Stimulated activated CD8-positive, alpha-beta memory T cell treated with anti-CD3 and anti-CD28 coated beads, Interleukin-15, amount 100 ng/mL, for 1 hour (primary cell): ENCODE measurements around the gene IL1F10.

ENCODE experiments used
- DNase-seq: peaks from one replicate; pipeline ENCODE4 v3.0.0-alpha.2; 2020; ENCODE audit warnings: low read depth

IL1F10 gene, protein sequence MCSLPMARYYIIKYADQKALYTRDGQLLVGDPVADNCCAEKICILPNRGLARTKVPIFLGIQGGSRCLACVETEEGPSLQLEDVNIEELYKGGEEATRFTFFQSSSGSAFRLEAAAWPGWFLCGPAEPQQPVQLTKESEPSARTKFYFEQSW

DNA sequence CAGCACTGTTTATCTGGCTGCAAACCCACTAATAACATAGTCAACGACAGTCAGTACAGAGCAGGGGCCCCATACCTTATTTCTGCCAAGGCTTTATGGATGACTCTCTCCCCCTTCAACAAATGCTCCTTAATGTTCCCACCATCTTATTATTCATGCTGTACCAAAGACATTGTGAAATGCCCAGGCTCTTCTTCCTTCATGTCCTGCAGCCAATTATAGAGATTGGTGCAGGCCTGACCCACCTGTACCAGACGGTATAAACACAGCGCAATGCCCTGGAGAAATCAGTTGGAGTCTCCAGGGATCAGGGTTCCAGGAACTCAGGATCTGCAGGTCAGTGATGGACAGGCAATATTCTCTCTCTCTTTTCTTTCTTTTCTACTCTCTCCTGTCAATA, at the start of gene IL1F10:
Gene IL1F10, plus strand, starts transcription at position 290 of the 400 bp plus-strand sequence. CDS start 4,769 bp downstream, outside the sequence.
- no peak for DNase-seq

DNA sequence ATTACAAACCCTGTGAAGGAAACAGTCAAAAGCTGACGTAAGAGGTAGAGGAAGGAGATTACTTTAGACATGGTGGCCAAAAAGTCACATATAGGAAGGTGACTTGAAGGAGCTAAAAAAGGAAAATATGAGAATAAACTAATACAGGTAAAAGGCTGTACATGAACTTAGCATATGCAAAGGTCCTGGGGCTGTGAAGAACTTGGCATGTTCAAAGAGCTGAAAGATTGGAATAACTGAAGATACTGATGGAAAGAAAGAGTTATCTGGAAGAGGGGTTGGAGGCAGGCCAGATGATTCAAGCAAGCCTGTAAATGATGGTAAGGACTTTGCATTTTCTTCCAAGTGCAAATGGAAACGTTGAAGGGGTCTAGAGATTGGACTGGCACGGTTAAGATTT, 49.3 kb upstream of the IL1F10 start:
- no peak for DNase-seq

DNA sequence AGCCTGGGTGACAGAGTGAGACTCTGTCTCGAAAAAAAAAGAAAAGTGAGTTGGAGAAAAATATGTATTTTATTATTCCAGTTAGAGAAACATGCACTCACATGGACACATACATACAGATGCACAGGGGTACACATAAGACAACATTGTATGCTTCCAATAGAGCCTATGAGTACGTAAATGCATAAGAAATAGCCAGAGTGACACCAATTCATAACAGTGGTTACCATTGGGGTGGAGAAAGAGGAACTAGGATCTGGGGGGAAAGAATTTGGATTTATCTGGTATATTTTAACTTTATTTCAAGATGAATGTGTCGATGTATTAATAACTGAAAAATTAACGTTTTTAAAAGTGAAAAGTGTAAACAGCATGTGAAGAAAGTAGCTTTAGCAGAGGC, 46.5 kb upstream of the IL1F10 start:
- DNase-seq = no peak

DNA sequence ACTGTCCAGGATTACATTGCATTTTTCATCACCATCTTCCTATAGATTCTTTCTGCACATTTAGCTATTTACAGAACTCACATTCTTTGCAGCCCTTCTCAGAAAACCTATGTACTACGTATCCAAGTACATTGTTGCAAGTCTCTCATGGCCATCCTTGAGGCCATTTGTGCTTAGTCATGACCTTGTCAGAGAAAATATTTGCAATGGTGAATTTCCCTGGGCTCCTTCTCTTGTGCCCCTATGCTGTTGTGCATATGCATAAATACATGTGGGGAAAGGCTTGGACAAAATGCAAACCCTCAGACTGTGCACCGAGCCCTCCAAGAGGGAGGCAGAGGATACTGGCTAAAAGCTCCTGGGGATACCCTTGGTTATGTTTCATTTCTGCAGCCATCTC, 43.0 kb upstream of the IL1F10 start:
- DNase-seq = no peak

DNA sequence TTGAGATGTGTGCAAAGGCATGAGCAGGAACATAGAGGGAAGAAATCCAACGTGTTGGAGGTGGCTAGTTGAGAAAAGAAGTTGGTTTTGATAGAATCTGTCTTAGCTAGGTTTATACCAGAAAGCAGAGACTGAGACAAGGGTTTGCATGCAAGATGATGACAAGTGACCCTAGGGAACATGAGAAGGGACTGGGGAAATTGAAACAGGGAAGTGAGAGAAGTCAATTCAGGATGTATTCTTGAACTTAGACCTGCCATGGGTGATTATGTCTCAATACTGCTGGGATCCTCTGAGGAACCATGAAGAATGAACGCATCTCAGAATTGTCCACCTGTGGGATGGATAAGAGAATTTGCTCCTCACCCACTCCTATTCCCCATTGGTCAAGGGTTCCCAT, 42.0 kb upstream of the IL1F10 start:
- DNase-seq = no peak

DNA sequence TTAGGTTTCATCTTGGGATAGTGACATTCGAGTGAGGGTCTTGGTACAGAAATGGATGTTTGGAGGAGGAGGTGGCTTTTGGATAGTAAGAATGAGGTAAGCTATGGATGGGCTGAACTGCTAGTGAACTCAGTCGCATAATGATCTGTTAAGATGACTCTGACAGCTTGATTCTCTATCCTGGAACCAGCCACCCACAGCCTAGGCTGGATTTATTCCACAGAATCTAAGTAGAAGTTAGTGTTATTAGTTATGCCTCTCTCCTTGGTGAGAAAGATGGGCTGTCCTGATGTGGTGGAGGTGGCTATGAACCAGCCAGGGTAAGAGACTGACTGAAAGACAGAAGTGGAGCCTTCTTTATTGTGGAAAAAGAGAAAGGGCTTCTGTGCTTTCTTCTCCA, 40.1 kb upstream of the IL1F10 start:
- no peak for DNase-seq

DNA sequence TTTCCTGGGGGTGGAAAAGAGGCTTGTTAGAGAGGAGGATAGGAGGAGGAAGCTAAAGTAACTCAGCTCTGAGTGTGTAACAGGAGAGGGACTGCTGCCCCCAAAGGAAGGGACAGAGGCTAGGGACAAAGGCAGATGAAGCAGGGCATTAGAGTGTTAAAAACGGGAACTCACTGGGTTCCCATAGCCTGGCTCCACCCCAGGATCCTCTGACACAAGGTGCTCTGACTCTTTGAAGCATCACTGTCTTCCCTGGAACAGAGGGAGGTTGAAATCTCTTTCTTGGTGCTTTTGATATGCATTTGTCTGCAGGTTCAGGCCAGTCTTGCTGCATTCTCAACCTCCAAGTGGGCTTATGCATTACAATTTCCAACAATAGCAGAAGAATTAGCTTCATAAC, 39.7 kb upstream of the IL1F10 start:
- no peak for DNase-seq

DNA sequence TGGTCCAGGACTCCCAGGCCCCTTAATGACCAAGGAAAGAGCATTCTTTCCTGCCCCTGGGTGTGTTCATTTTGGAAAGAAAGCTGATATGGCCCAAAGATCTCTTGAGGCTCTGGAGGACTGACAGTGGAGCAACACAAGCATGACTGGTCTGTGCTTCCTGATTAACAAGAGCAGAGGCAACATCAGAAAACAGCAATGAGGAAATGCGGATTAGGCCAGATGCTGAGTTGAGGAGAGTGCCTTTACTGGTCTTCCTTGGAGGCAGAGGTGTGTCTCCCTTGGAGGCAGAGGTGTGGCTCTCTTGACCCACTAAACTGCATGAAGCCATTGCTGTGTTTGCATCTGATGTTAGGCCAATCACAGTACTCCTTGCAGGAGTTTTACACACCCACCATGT, 35.0 kb upstream of the IL1F10 start:
- no peak for DNase-seq

DNA sequence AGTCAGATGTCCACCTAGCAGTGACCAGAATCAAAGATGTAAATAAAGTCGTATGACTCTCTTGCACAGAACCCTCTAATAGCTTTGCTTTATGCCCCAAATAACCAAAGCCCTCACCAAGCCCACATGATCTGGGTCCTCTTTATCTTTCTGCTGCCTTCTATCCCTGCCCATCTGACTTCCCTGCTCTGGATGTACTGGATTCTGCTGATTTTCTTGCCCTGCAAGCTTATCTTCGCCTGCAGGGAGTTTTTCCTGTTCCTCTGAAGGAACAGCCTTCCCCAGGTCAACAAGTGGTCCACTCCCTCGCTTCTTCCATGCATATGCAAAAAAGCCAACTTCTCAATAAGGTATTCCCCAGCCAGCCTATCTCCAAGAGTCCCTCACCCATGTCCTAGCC, 33.8 kb upstream of the IL1F10 start:
- no peak for DNase-seq

DNA sequence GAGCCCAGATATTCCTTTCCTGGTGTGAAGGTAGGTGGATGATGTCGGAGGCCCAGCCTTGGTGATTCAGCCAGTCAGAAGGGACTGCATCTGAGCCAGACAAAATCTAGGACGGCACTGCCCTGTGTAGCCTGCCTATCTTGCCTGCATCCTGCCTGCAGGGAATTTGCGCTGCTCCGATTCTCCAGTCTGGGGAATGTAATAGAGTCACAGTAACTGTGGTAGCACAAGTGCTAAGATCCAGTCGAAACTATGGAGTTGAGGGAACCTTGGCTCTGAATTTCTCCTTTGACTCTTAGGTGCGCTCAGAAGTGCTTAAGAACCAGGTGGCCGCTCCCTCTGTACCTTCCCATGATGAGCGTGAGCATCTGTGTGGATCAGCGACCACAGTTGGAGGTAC, 31.0 kb upstream of the IL1F10 start:
- DNase-seq = no peak

DNA sequence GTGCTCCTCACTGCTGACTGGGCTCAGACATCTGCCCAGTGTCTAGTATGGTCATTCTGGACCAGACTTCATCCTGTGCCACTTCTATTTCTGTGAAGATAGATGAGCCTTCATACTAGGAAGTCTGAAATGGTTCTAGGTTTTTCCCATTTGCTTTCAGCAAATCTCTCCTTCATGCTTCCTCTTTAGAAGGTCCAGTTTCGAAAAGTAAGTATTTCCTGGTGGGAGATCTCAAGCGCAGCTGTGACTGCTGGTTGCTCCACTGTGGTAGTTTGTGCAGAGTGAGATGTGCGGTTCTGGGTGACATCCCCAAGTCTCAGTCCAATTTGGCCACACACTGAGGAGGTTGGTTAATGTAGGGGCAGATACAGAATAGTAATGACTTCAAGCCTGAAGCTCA, 29.5 kb upstream of the IL1F10 start:
- no peak for DNase-seq

DNA sequence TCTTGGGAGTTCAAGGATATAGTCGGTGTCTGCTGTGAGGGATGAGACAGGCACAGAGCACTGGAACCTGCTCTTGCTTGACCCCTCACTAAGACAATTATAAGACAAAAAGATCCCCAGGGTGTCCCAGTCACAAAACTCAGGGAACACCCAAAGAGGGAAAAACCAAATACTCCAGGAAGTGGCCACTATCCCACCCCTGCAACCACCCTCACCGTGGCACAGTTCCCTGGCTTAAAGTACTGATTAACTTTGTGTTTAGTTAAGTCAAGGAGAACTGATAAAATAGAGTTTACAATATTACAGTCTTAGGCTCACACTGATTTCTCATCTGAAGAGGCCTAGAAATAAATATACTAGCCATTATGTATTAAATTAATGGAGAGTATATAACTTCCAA, 28.6 kb upstream of the IL1F10 start:
- no peak for DNase-seq

DNA sequence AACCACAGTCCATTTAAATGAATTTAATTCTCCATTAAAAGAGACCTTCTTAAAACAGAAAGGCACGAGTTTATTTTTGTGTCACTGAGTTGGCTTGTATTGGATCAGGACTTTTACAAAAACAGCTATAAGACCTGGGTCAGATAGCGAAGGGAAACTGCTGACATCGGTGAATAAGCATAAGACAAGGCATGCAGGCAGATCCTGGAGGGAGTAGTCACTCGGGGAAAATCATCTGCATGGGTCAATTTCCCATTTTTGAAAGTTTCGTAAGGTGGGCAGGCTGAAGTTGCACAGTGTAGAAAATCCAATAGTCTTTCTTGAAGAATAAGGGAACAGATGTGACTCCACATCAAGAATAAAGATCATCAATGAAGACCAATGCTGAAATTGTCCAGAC, 28.1 kb upstream of the IL1F10 start:
- DNase-seq = no peak

DNA sequence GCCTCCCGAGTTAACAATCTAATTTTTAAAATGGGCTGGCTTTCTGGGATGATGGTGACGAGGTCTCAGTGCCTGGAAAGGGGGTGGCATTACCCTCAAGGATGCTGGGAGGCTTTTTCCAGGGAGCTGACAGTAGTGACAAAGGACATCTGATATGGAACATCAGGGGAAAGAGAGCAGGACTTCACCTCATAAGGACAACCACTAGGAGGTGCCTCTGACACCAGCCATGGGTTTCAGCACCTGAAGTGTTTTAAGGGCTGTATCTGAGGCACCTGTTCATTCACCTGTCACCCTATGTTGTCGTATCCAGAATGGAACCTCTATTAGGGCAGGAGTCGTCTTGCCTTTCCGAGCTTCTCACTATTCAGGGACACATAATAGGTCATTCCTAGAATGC, 25.9 kb upstream of the IL1F10 start:
- no peak for DNase-seq

DNA sequence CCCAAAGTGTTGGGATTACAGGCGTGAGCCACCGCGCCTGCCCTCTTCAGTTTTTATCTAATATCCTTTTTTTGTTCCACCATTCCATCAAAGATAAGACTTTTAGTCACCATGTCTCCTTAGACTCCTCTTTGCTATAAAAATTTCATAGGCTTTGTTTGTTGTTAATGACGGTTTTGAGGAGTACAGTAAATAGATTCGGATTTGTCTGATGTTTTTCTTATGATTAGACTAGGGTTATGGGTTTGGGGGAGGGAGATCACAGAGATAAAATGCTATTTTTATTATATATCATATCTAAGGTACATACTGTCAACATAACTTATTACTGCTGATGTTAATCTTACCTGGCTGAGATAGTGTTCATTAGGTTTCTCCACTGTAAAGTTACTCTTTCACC, 21.3 kb upstream of the IL1F10 start:
- no peak for DNase-seq

DNA sequence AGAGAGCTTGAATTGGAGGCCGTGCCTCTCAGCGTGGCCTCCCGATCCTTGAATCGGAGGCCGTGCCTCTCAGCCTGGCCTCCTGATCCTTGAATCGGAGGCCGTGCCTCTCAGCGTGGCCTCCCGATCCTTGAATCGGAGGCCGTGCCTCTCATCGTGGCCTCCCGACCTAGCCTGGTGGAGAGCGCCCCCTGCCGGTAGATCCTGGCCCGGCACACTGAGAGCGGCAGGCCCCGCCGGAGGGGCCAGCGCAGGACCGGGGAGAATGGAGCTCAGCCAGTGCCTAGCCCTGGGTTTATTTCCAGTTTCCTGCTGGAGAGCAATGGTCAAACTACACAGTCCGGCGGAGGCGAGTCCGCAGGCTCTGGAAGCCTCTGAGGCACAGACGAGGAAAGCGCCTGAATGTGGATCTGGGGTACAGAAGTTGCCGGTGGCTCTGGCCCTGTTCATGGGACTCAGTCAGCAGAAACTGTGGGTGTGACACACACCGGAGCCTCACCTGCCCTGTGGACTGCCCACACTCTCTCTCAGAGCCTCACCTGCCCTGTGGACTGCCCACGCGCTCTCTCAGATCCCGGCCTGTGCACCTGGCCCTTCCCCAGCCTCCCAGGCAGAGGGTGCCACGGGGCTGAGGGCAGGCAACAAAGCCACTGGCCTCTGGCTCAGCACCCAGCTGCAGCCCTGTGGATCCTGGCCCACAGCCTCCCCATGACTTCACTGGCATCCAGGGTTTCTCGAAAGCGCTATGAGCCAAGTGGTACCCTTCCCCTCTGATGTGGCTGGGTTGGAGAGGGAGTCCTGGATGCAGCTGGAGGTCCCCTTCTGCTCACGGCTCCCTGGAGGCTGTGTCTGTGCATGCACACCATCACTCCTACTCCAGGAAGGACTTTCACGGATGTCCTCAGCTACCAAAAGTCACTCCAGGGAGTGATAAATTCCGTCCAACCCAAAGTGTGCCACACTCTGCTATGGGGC, 16.6 kb upstream of the IL1F10 start:
- no peak for DNase-seq

DNA sequence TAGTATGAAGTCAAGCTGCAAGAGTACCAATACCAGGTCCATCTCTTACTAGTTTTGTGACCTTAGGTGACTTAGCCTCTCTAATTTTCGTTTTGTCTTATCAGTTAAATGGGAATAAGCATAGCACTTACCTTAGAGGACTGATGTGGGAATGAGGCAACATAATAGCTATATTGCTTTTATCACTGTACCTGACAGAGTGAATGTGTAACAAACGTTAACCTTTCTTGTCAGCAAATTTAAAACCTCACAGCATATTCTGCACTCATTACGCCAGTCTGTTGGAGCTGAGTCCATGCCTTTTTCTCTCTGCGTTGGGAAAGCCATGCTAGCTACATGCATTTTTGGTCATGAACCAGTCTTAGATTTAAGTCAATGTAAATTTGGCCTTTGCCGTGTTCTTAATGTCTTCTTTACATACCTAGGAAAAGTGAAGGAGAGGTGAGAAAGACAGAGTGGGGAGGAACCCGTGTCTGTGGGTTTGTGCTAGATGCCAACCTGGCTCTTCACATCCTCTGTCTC, 15.3 kb upstream of the IL1F10 start, which contains the start of gene IL36B:
Gene IL36B, minus strand, starts transcription at position 472 of the 522 bp plus-strand sequence.
- no peak for DNase-seq

DNA sequence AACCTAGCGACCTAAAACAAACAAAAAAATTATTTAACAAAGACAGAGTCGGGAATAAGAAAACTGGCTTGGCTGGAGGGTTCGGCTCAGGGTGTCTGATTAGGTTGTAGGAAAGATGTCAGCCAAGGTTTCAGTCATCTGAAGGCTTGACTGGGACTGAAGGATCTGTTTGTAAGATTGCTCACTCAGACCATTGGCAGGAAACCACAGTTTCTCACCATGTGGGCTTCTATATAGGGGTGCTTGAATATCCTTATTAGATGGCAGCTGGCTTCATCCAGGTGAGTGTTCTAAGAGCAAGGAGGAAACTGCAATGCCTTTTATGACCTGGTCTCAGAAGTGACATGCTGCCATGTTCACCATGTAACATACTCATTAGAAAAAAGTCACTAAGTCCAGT, 14.1 kb upstream of the IL1F10 start:
- no peak for DNase-seq

DNA sequence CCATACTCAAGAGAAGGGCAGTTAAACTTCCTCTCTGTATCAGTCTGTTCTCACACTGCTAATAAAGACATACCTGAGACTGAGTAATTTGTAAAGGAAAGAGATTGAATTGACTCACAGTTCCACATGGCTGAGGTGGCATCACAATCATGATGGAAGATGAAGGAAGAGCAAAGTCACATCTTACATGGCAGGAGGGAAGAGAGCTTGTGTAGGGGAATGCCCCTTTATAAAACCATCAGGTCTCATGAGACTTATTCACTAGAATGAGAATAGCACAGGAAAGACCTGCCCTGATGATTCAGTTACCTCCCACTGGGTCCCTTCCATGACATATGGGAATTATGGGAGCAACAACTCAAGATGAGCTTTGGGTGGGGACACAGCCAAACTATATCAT, 13.7 kb upstream of the IL1F10 start:
- DNase-seq = no peak

DNA sequence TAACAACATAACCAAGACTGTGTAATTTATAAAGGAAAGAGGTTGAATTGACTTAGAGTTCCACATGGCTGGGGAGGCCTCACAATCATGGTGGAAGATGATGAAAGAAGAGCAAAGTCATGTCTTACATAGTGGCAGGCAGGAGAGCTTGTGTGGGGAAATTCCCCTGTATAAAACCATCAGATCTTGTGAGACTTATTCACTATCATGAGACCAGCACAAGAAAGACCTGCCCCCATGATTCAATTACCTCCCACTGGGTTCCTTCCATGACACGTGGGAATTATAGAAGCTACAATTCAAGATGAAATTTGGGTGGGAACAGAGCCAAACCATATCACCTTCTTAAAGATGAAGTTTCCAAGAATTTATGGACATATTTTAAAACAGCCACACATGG, 11.2 kb upstream of the IL1F10 start:
- no peak for DNase-seq

DNA sequence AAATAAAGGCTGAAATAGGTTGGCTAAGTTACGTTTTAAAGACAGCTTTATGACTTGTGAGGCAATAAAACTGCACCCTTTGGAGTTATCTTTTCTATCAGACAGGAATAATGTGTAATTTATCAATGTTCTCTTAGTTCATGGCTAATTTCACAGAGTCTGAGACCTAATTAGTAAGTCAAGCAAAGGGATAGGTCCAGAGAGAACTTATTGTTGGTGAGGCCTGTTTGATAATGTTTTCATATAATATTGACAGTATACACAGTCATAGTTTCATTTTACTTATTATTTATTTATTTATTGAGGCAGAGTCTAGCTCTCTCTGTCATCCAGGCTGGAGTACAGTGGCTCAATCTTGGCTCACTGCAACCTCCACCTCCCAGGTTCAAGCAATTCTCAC, 10.7 kb upstream of the IL1F10 start:
- DNase-seq = no peak

DNA sequence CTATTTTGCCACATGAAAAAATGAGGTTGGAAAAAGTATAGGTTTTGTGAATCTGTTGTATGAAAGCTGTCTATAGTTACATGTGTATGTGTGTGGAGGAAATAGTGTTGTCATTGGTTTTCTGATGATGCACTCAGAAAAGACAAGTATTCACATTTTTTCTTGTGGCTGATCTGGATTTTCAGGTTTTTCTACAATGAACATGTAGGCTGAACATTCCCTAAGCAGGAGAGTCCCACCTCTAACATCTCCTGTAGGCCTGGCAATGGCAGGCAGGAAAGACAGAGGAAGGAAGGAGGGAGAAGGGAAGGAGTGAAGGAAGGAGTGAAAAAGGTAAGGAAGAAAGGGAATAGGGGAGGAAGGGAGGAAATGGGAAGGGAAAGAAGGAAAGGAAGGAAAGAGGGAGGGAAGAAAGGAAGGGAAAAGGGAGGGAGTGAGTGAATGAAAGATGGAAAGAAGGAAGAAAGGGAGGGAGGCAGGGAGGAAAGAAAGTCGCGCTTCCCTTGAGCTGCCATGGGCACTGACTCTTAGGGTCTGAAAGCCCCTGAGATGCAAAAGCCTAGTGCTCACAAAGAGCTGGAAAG, 9.3 kb upstream of the IL1F10 start:
- no peak for DNase-seq
